Liver (tissue), 9 donors: ENCODE data around the gene PRSS27. TPM values are rescaled to one million over a fixed set of nuclear protein-coding genes. Genes with fewer than 3 reads are reported as not detected.

Experiments used
- DNase-seq: peaks from one replicate; pipeline ENCODE4 v3.0.0-alpha.2; 2017; ENCODE audit warnings: low spot score
- H3K27ac ChIP-seq, 2 donors: one replicate each; pipeline ENCODE4 v1.7.0; 2013; ENCODE audit warnings: inconsistent platforms in 2 of 2, low read length in 2 of 2, control low read depth in 1 of 2, low read depth in 1 of 2, mild to moderate bottlenecking in 1 of 2
- H3K27me3 ChIP-seq, 4 donors: one replicate each; pipeline versions ENCODE4 v1.6.1 to v1.7.0; 2013; ENCODE audit warnings: low read length in 3 of 4, inconsistent platforms in 1 of 4, mild to moderate bottlenecking in 1 of 4, moderate library complexity in 1 of 4; ENCODE audit not compliant: control insufficient read depth in 4 of 4, insufficient read depth in 4 of 4
- H3K36me3 ChIP-seq, 4 donors: one replicate each; pipeline versions ENCODE4 v1.6.1 to v1.7.0; 2013; ENCODE audit warnings: low read length in 3 of 4, mild to moderate bottlenecking in 3 of 4, low read depth in 1 of 4, moderate library complexity in 1 of 4; ENCODE audit not compliant: control insufficient read depth in 4 of 4, insufficient read depth in 3 of 4
- H3K4me1 ChIP-seq, 4 donors: one replicate each; pipeline versions ENCODE4 v1.6.1 to v1.7.0; 2013; ENCODE audit warnings: low read length in 3 of 4, mild to moderate bottlenecking in 3 of 4, moderate library complexity in 1 of 4; ENCODE audit not compliant: control insufficient read depth in 4 of 4, insufficient read depth in 4 of 4
- H3K4me3 ChIP-seq, 3 donors: one replicate each; pipeline versions ENCODE4 v1.6.1 to v1.7.0; 2013; ENCODE audit warnings: low read length in 3 of 3, control low read depth in 1 of 3, low read depth in 1 of 3, mild to moderate bottlenecking in 1 of 3
- H3K9ac ChIP-seq, 2 donors: one replicate each; pipeline ENCODE4 v1.7.0; 2013; ENCODE audit warnings: low read length in 2 of 2, mild to moderate bottlenecking in 2 of 2, moderate library complexity in 2 of 2, control low read depth in 1 of 2, low read depth in 1 of 2
- H3K9me3 ChIP-seq, 4 donors: one replicate each; pipeline versions ENCODE4 v1.6.1 to v1.7.0; 2013; ENCODE audit warnings: low read length in 3 of 4; ENCODE audit not compliant: control insufficient read depth in 4 of 4
- CTCF ChIP-seq: fragments of 150-350 bp; IDR thresholded peaks from 2 replicates; pipeline ENCODE4 v1.5.1; 2017; ENCODE audit warnings: improper control_type of control experiment, low read depth, low read length; ENCODE audit not compliant: missing input control
- EGR1 ChIP-seq, 2 donors: IDR thresholded peaks; 2 replicates each; pipeline ENCODE4 v1.6.1; 2016 to 2018; ENCODE audit warnings: antibody characterized with exemption in 2 of 2, low read depth in 2 of 2
- FOXA1 ChIP-seq: IDR thresholded peaks from 2 replicates; pipeline ENCODE4 v1.6.1; 2016; ENCODE audit warnings: antibody characterized with exemption
- FOXA2 ChIP-seq: IDR thresholded peaks from 2 replicates; pipeline ENCODE4 v1.6.1; 2016; ENCODE audit warnings: antibody characterized with exemption
- GABPA ChIP-seq, 2 donors: IDR thresholded peaks in 1 of 2; conservative IDR thresholded peaks in 1 of 2; 2 replicates each; pipeline ENCODE4 v1.6.1; 2016; ENCODE audit warnings: antibody characterized with exemption in 2 of 2, mild to moderate bottlenecking in 1 of 2, moderate library complexity in 1 of 2
- HNF4A ChIP-seq, 2 donors: conservative IDR thresholded peaks; 2 replicates each; pipeline ENCODE4 v1.6.1; 2016; ENCODE audit warnings: antibody characterized with exemption in 2 of 2, mild to moderate bottlenecking in 2 of 2
- HNF4G ChIP-seq: IDR thresholded peaks from 2 replicates; pipeline ENCODE4 v1.6.1; 2016; ENCODE audit warnings: antibody characterized with exemption
- JUND ChIP-seq, 2 donors: IDR thresholded peaks; 2 replicates each; pipeline ENCODE4 v1.6.1; 2016; ENCODE audit warnings: antibody characterized with exemption in 2 of 2
- RAD21 ChIP-seq, 2 donors: IDR thresholded peaks; 2 replicates each; pipeline ENCODE4 v1.6.1; 2016; ENCODE audit warnings: antibody characterized with exemption in 2 of 2, mild to moderate bottlenecking in 2 of 2
- RXRA ChIP-seq, 2 donors: IDR thresholded peaks; 2 replicates each; pipeline ENCODE4 v1.6.1; 2017 to 2018; ENCODE audit warnings: antibody characterized with exemption in 2 of 2, mild to moderate bottlenecking in 1 of 2
- SP1 ChIP-seq: IDR thresholded peaks from 2 replicates; pipeline ENCODE4 v1.6.1; 2018; ENCODE audit warnings: antibody characterized with exemption, mild to moderate bottlenecking
- TAF1 ChIP-seq: conservative IDR thresholded peaks from 2 replicates; pipeline ENCODE4 v1.6.1; 2016; ENCODE audit warnings: antibody characterized with exemption, mild to moderate bottlenecking
- WGBS: extraction: QIAGEN DNeasy Blood & Tissue Kit; methylation state at CpG from one replicate; pipeline ENCODE4 v1.1.7; 2013; 5-methylcytosine and 5-hydroxymethylcytosine counted together
- polyA plus RNA-seq, 2 donors: library from polyadenylated mRNA; stranded (reverse) in 1 of 2; unstranded in 1 of 2; fragments of 200-250 nt in 1 of 2; fragments of >200 nt in 1 of 2; fragmentation: Nextera tagmentation in 1 of 2; extraction: Ambion mirVana in 1 of 2; gene quantifications; one replicate each; pipeline versions ENCODE4 v1.2.1 to v1.2.3, GENCODE V29; 2013 to 2015
- total RNA-seq, 2 donors: library from RNA; depleted of rRNA; stranded (reverse); fragments of >200 nt; gene quantifications; one replicate each; pipeline ENCODE4 v1.2.3, GENCODE V29; 2014
- TF ChIP-seq, protein P1 (sequence below): IDR thresholded peaks from 2 replicates; pipeline ENCODE4 v1.6.1; 2016; ENCODE audit warnings: antibody characterized with exemption
- TF ChIP-seq, protein P2 (sequence below): IDR thresholded peaks from 2 replicates; pipeline ENCODE4 v1.6.1; 2016; ENCODE audit warnings: antibody characterized with exemption, mild to moderate bottlenecking
- donor health status: healthy.
- donor health status: healthy.
- donor health status: healthy.
- donor health status: healthy.
- donor health status: healthy.

PRSS27 gene
- total and polyA plus RNA-seq, 4 donors: 0.05 to 1.5 (median 0.22) TPM; not detected in 1

GRCh38 chr16:2720719-2721633 is 952 bp upstream of the PRSS27 start:
- Histone ChIP-seq H3K4me1 (peaks cover 13 to 21% (median 18%) of the 10 kb centered on the region in 4 donors), H3K9me3 (no peaks in the 10 kb centered on the region), H3K4me3 (peak overlapping the region in 2 of 3 donors; percentile 51 to 83), H3K36me3 (no peaks in the 10 kb centered on the region), H3K27me3 (no peaks in the 10 kb centered on the region), H3K27ac (peak overlapping the region in 1 of 2 donors; percentile 44), H3K9ac (no peak overlapping the region)
- WGBS: 4% methylated on average over 99 of the region's 99 CpGs
- DNase-seq: peak; percentile 77
- peak; percentile 82 to 89 for TF ChIP-seq GABPA (IDR thresholded peaks at IDR 0.05 in 1 of 2, conservative IDR thresholded peaks at IDR 0.05 in 1 of 2)
- TF ChIP-seq CTCF: peak; percentile 71
- TF ChIP-seq, protein P1, sequence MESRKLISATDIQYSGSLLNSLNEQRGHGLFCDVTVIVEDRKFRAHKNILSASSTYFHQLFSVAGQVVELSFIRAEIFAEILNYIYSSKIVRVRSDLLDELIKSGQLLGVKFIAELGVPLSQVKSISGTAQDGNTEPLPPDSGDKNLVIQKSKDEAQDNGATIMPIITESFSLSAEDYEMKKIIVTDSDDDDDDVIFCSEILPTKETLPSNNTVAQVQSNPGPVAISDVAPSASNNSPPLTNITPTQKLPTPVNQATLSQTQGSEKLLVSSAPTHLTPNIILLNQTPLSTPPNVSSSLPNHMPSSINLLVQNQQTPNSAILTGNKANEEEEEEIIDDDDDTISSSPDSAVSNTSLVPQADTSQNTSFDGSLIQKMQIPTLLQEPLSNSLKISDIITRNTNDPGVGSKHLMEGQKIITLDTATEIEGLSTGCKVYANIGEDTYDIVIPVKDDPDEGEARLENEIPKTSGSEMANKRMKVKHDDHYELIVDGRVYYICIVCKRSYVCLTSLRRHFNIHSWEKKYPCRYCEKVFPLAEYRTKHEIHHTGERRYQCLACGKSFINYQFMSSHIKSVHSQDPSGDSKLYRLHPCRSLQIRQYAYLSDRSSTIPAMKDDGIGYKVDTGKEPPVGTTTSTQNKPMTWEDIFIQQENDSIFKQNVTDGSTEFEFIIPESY: no peak

DNA sequence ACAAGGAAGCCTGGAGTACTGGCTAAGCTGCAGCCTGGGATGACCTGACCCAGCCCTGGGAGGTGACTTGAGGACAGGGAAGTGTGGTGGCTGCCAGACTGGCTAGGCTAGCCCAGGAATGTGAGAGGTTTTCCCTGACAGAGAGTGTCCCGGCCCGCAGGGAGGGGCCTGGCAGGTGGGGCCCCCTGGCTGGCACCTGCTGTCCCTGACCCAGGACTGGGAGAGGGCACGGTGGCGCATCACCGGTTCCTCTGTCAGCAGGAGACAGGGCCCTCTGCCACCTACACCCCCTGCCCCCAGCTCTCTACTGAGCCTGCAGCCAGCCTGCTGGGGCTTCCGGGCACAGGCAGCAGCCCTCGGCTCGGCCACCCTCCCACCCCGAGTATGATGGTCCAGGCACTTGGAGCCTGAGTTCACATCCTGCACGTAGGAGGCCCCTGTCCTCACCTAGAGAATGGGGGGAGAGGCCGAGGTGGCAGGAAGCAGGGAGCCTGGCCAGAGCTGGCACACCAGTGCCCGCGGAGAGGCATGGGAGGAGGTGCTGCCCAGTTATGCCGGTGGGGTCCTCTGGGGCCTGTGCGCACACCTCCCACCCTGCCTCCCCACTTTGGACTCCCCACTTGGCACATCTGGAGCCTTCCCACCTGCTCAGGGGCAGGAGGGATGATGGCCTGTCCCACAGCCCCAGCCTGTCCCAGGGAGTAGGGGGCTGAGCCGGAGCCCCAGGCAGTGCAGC is 528 bp downstream of the PRSS27 start:
- 47% methylated on average over 16 of the region's 16 CpGs for WGBS
- TF ChIP-seq RXRA (IDR thresholded peaks at IDR 0.05) (peak; percentile 88 to 93), EGR1 (IDR thresholded peaks at IDR 0.05; ENCODE audit: low read depth in 2 of 2) (no peak), HNF4A (conservative IDR thresholded peaks at IDR 0.05) (peak; percentile 15 to 17), SP1 (peak; percentile 48)
- H3K9me3 ChIP-seq: no peaks in the 10 kb centered on the region
- DNase-seq: no peak
- H3K27me3 ChIP-seq: no peaks in the 10 kb centered on the region
- H3K27ac ChIP-seq: peak overlapping the region; percentile 51 to 74
- H3K9ac ChIP-seq: no peak overlapping the region
- H3K4me3 ChIP-seq: no peak overlapping the region
- no peaks in the 10 kb centered on the region for H3K36me3 ChIP-seq
- peaks cover 13 to 21% (median 18%) of the 10 kb centered on the region in 4 donors for H3K4me1 ChIP-seq

DNA sequence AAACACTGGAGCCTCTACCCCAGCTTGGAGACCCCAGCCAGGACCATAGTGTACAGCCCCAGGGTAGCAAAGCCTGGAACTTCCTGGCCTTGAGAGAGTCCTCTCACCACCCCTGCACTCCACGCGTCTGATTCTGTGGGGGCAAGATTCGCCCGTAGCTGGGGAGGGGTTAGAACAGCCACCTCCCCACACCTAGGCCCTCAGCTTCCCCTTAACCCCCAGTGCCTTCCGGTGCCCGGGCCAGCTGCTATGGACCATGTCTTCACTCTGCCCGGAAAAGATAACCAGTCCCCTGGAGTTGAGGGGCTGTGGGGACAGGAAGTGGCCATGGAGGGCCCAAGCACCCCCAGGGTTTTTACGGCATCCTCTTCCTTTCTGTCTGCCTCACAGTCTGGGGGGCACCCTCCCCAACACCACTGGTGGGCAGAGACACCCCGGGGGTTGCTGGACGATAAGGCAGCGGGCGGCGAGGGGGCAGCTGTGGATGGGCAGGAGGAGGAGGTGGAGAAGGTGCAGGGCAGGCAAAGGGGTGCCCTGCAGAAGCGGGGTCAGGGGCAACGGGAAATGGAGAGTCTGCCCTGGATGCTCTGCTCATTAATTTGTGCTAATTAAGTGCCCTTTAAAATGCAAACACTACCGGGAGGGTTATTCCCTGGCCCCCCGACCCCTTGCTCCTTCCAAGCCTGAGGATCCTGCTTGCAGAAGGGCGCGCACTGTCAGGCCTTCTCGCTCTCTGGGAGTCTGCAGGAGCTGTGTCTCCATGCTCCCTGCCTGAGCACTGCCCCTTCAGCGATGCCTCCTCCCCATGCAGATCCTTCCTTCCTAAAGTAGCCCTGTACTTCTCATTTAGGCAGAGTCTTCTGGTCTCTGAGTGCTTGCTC is 2.4 kb downstream of the PRSS27 start:
- peaks cover 13 to 21% (median 18%) of the 10 kb centered on the region in 4 donors for H3K4me1 ChIP-seq
- H3K9ac ChIP-seq: no peak overlapping the region
- no peaks in the 10 kb centered on the region for H3K36me3 ChIP-seq
- H3K27me3 ChIP-seq: no peaks in the 10 kb centered on the region
- H3K27ac ChIP-seq: no peak overlapping the region
- DNase-seq: no peak
- no peak overlapping the region for H3K4me3 ChIP-seq
- H3K9me3 ChIP-seq: no peaks in the 10 kb centered on the region
- TF ChIP-seq EGR1 (IDR thresholded peaks at IDR 0.05; ENCODE audit: low read depth in 2 of 2) (no peak), HNF4G (no peak), FOXA2 (no peak), RAD21 (IDR thresholded peaks at IDR 0.05) (no peak), TAF1 (no peak), FOXA1 (no peak), JUND (IDR thresholded peaks at IDR 0.05) (no peak)
- TF ChIP-seq, protein P2, sequence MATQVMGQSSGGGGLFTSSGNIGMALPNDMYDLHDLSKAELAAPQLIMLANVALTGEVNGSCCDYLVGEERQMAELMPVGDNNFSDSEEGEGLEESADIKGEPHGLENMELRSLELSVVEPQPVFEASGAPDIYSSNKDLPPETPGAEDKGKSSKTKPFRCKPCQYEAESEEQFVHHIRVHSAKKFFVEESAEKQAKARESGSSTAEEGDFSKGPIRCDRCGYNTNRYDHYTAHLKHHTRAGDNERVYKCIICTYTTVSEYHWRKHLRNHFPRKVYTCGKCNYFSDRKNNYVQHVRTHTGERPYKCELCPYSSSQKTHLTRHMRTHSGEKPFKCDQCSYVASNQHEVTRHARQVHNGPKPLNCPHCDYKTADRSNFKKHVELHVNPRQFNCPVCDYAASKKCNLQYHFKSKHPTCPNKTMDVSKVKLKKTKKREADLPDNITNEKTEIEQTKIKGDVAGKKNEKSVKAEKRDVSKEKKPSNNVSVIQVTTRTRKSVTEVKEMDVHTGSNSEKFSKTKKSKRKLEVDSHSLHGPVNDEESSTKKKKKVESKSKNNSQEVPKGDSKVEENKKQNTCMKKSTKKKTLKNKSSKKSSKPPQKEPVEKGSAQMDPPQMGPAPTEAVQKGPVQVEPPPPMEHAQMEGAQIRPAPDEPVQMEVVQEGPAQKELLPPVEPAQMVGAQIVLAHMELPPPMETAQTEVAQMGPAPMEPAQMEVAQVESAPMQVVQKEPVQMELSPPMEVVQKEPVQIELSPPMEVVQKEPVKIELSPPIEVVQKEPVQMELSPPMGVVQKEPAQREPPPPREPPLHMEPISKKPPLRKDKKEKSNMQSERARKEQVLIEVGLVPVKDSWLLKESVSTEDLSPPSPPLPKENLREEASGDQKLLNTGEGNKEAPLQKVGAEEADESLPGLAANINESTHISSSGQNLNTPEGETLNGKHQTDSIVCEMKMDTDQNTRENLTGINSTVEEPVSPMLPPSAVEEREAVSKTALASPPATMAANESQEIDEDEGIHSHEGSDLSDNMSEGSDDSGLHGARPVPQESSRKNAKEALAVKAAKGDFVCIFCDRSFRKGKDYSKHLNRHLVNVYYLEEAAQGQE: no peak
- WGBS: 81% methylated on average over 21 of the region's 21 CpGs
